Subcutaneous adipose tissue (tissue), 4 donors: ENCODE results near the gene SMIM44. TPM values are rescaled to one million over a fixed set of nuclear protein-coding genes. Genes with fewer than 3 reads are reported as not detected.

Source experiments
- CTCF ChIP-seq: fragments of 450-650 bp; IDR thresholded peaks from one replicate; pipeline ENCODE4 v1.5.1; 2016; ENCODE audit warnings: low read depth, mild to moderate bottlenecking, control low read depth, antibody characterized with exemption, moderate library complexity
- small RNA-seq: library from RNA; depleted of rRNA; stranded (forward); fragments of <200 nt; gene quantifications from one replicate; pipeline ENCODE3, GENCODE V24; 2016
- total RNA-seq, 4 donors: library from RNA; depleted of rRNA; stranded (reverse); fragments of >200 nt; gene quantifications; one replicate each; pipeline ENCODE4 v1.1.0, GENCODE V29; 2016

SMIM44 gene
- total RNA-seq, 4 donors from 2014 or later: not detected

GRCh38 chr19:3441089-3441985 lies 41.9 kb downstream of the SMIM44 start:
- TF ChIP-seq CTCF: no peak

- TF ChIP-seq CTCF: no peak
These were observed 43.2 kb downstream of the SMIM44 start for GRCh38 chr19:3440082-3440481.

GRCh38 chr19:3434630-3435553 lies 48.3 kb downstream of the SMIM44 start:
- TF ChIP-seq CTCF: no peak

GRCh38 chr19:3433805-3434540 lies 49.3 kb downstream of the SMIM44 start:
- no peak for TF ChIP-seq CTCF

GRCh38 chr19:3433313-3433712 lies 49.9 kb downstream of the SMIM44 start:
- no peak for TF ChIP-seq CTCF

Small RNA genes lying within 50 kb of the gene (small RNA-seq; reads per million reads assigned to genes)
- gene RF00212: not detected

Other genes with a start within 250 kb of the SMIM44 start
- gene NFIC, start 116.9 kb downstream of the SMIM44 start, total RNA-seq: 100 to 1,000 TPM in 1 of 4 donors, 10 to 100 TPM in 3; 45.2 to 191 (median 76.8) TPM
- not detected for gene SMIM24, start 2.9 kb downstream of the SMIM44 start, total RNA-seq
- 10 to 100 TPM in 2 of 4 donors, 1 to 10 TPM in 2; 4.9 to 11.9 (median 8.9) TPM for gene DOHH, start 17.2 kb upstream of the SMIM44 start, total RNA-seq
- 10 to 100 TPM in 3 of 4 donors, 1 to 10 TPM in 1; 8.2 to 28.3 (median 13.0) TPM for gene FZR1, start 22.9 kb upstream of the SMIM44 start, total RNA-seq
- 1 to 10 TPM in 2 of 4 donors, not detected in 2; 1.8 to 4.1 TPM for gene TEKTIP1, start 55.7 kb upstream of the SMIM44 start, total RNA-seq
- gene MFSD12, start 74.1 kb upstream of the SMIM44 start, total RNA-seq: 10 to 100 TPM; 28.5 to 56.1 (median 34.1) TPM
- gene HMG20B, start 89.5 kb upstream of the SMIM44 start, total RNA-seq: 100 to 1,000 TPM in 2 of 4 donors, 10 to 100 TPM in 2; 51.4 to 124 (median 102) TPM
- 1 to 10 TPM in 3 of 4 donors, under 1 TPM in 1; 0.66 to 4.5 (median 1.7) TPM for gene GIPC3, start 102.0 kb upstream of the SMIM44 start, total RNA-seq
- 1 to 10 TPM in 1 of 4 donors, under 1 TPM in 1, not detected in 2; 0.34 to 4.0 TPM for gene TBXA2R, start 123.4 kb upstream of the SMIM44 start, total RNA-seq
- 10 to 100 TPM; 10.9 to 29.0 (median 16.8) TPM for gene CACTIN, start 143.3 kb upstream of the SMIM44 start, total RNA-seq
- gene PIP5K1C, start 217.0 kb upstream of the SMIM44 start, total RNA-seq: 10 to 100 TPM; 10.1 to 25.4 (median 13.7) TPM
- gene TJP3, start 224.9 kb upstream of the SMIM44 start, total RNA-seq: under 1 TPM in 1 of 4 donors, not detected in 3; 0.22 TPM